ENCODE measurements around the gene IRX4. TPM values are rescaled to one million over a fixed set of nuclear protein-coding genes. Genes with fewer than 3 reads are reported as not detected.

Gene IRX4
- polyA plus RNA-seq, 1 of the 3 experiments (the other 2 are of a cell fraction) = not detected

GRCh38 chr5:1880377-1881025, 2.2 kb downstream of the IRX4 start:
- CTCF ChIA-PET = no interaction called here
- 13% methylated on average over 10 of the region's 19 CpGs for WGBS (ENCODE audit: low lambda C conversion rate)

More at GRCh38 chr5:1880377-1881025, 2.2 kb downstream of the IRX4 start:
- POLR2A ChIA-PET = no interaction called here
- no peaks in the 10 kb centered on the region for H3K9me3 ChIP-seq
- H2AFZ ChIP-seq (ENCODE audit: low read depth) = no peak overlapping the region
- TF ChIP-seq ELF1 (IDR thresholded peaks at IDR 0.05) (no peak), FOXJ3 (CRISPR knock-in tag; IDR thresholded peaks at IDR 0.05) (no peak), SMC3 (IDR thresholded peaks at IDR 0.05; ENCODE audit: low read depth, low read length) (no peak), MAX (IDR thresholded peaks at IDR 0.05; ENCODE audit: low read depth) (no peak), RAD21 (IDR thresholded peaks at IDR 0.05; ENCODE audit: low read length) (no peak), CHD2 (IDR thresholded peaks at IDR 0.05; ENCODE audit: low read length, partially characterized antibody) (no peak), RXRA (IDR thresholded peaks at IDR 0.05; ENCODE audit: borderline replicate concordance, low read depth) (no peak), EP300 (IDR thresholded peaks at IDR 0.05; ENCODE audit: borderline replicate concordance in 1 of 2, low read depth in 1 of 2, low read length in 1 of 2) (no peak), SIN3A (IDR thresholded peaks at IDR 0.05; ENCODE audit: borderline replicate concordance, low read depth, low read length) (no peak), GATA2 (CRISPR knock-in tag; IDR thresholded peaks at IDR 0.05) (no peak), FOXM1 (IDR thresholded peaks at IDR 0.05; ENCODE audit: low read depth) (no peak), FOSL2 (IDR thresholded peaks at IDR 0.05; ENCODE audit: borderline replicate concordance, low read depth) (no peak), TAF1 (IDR thresholded peaks at IDR 0.05; ENCODE audit: borderline replicate concordance, low read depth, low read length) (no peak), MXI1 (IDR thresholded peaks at IDR 0.05; ENCODE audit: low read depth, low read length) (no peak), NFIC (IDR thresholded peaks at IDR 0.05; ENCODE audit: borderline replicate concordance) (no peak), GABPA (IDR thresholded peaks at IDR 0.05; ENCODE audit: low read depth) (no peak)
- TF ChIP-seq, protein P1, sequence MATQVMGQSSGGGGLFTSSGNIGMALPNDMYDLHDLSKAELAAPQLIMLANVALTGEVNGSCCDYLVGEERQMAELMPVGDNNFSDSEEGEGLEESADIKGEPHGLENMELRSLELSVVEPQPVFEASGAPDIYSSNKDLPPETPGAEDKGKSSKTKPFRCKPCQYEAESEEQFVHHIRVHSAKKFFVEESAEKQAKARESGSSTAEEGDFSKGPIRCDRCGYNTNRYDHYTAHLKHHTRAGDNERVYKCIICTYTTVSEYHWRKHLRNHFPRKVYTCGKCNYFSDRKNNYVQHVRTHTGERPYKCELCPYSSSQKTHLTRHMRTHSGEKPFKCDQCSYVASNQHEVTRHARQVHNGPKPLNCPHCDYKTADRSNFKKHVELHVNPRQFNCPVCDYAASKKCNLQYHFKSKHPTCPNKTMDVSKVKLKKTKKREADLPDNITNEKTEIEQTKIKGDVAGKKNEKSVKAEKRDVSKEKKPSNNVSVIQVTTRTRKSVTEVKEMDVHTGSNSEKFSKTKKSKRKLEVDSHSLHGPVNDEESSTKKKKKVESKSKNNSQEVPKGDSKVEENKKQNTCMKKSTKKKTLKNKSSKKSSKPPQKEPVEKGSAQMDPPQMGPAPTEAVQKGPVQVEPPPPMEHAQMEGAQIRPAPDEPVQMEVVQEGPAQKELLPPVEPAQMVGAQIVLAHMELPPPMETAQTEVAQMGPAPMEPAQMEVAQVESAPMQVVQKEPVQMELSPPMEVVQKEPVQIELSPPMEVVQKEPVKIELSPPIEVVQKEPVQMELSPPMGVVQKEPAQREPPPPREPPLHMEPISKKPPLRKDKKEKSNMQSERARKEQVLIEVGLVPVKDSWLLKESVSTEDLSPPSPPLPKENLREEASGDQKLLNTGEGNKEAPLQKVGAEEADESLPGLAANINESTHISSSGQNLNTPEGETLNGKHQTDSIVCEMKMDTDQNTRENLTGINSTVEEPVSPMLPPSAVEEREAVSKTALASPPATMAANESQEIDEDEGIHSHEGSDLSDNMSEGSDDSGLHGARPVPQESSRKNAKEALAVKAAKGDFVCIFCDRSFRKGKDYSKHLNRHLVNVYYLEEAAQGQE (IDR thresholded peaks at IDR 0.05; ENCODE audit: low read depth, low read length) = no peak
- TF ChIP-seq, protein P2, sequence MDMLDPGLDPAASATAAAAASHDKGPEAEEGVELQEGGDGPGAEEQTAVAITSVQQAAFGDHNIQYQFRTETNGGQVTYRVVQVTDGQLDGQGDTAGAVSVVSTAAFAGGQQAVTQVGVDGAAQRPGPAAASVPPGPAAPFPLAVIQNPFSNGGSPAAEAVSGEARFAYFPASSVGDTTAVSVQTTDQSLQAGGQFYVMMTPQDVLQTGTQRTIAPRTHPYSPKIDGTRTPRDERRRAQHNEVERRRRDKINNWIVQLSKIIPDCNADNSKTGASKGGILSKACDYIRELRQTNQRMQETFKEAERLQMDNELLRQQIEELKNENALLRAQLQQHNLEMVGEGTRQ (IDR thresholded peaks at IDR 0.05; ENCODE audit: borderline replicate concordance, low read depth, low read length) = no peak
- peaks cover 92% of the 10 kb centered on the region for H3K27me3 ChIP-seq (ENCODE audit: insufficient read depth)
- no peak for DNase-seq
- H3K4me2 ChIP-seq = no peak overlapping the region
- H3K4me1 ChIP-seq (ENCODE audit: control insufficient read depth in 1 of 2, insufficient read depth in 2 of 2, low read depth in 1 of 2, low read length in 1 of 2) = no peaks in the 10 kb centered on the region
- H3K4me3 ChIP-seq (ENCODE audit: low read depth in 2 of 2, low read length in 1 of 2) = no peak overlapping the region
- H4K20me1 ChIP-seq (ENCODE audit: insufficient read depth) = 0 out of 2 replicates have a peak, but pooled peaks cover 8% of the 10 kb centered on the region
- no peak overlapping the region for H3K9ac ChIP-seq
- H3F3A ChIP-seq (replicated peaks; ENCODE audit: insufficient read depth) = no peaks in the 10 kb centered on the region
- no peaks in the 10 kb centered on the region for H3K79me2 ChIP-seq (ENCODE audit: insufficient read depth)
- H3K9me2 ChIP-seq = no peaks in the 10 kb centered on the region
- H3K27ac ChIP-seq (ENCODE audit: low read depth in 2 of 2, low read length in 1 of 2) = no peak overlapping the region
- no peaks in the 10 kb centered on the region for H3K36me3 ChIP-seq (replicated peaks in 1 of 2; ENCODE audit: control insufficient read depth in 1 of 2, insufficient read depth in 2 of 2, low read length in 1 of 2)

All from SK-N-SH (cell line).